T-helper 2 cell (primary cell): ENCODE measurements around the gene GDF15.
"Not testable (repeated sequence)": the region's sequence is repeated elsewhere in the genome, so short reads cannot be mapped to it uniquely, and the experiment has no call there.

Experiments used
- DNase-seq, 5 experiments: peaks; one replicate each; pipeline versions ENCODE4 v3.0.0 to v3.0.0-alpha.2; 2012 to 2022
- total RNA-seq, 2 donors: gene quantifications; one replicate each; lab custom pipeline; 2026; lab: John Stamatoyannopoulos, UW

GDF15 gene, protein sequence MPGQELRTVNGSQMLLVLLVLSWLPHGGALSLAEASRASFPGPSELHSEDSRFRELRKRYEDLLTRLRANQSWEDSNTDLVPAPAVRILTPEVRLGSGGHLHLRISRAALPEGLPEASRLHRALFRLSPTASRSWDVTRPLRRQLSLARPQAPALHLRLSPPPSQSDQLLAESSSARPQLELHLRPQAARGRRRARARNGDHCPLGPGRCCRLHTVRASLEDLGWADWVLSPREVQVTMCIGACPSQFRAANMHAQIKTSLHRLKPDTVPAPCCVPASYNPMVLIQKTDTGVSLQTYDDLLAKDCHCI
- 0 to 0.27 reads per million in 2 donors for total RNA-seq

DNA sequence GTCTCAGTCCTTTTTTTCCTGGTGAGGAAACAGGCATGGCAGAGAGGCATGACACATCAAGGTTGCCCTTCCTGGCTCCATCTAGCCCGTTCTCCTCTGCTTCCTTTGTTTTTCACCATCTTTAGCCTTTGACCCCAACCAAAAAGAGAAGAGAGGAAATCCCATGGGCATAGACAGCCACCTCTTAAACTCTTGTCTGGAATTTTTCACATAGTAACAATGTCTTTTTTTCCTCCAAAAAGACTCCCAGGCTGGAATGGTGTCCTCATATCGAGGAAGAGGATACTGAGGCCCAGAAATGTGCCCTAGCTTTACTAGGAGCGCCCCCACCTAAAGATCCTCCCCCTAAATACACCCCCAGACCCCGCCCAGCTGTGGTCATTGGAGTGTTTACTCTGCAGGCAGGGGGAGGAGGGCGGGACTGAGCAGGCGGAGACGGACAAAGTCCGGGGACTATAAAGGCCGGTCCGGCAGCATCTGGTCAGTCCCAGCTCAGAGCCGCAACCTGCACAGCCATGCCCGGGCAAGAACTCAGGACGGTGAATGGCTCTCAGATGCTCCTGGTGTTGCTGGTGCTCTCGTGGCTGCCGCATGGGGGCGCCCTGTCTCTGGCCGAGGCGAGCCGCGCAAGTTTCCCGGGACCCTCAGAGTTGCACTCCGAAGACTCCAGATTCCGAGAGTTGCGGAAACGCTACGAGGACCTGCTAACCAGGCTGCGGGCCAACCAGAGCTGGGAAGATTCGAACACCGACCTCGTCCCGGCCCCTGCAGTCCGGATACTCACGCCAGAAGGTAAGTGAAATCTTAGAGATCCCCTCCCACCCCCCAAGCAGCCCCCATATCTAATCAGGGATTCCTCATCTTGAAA, at the start of gene GDF15:
Gene GDF15 (plus strand): TSS at position 484 of the 868 bp plus-strand sequence. CDS start 32 bp downstream, at position 516.
- peak in 2 of 5 experiments; percentile 15 to 34 for DNase-seq

DNA sequence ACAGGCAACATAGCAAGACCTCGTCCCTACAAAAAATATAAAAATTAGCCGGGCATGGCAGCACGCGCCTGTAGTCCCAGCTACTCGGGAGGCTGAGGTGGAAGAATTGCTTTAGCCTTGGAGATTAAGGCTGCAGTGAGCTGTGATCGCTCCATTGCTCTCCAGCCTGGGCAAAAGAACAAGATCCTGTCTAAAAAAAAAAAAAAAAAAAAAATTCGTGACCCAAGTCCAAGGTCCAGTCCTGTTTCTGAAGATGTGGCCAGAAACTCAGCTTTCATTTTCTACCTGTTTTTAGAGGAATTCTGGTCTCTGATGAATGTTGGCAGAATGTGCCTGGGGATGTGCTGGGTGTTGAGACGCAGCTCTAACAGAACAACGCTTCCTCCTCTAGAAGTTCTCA, 47.4 kb upstream of the GDF15 start:
- no peak for DNase-seq

DNA sequence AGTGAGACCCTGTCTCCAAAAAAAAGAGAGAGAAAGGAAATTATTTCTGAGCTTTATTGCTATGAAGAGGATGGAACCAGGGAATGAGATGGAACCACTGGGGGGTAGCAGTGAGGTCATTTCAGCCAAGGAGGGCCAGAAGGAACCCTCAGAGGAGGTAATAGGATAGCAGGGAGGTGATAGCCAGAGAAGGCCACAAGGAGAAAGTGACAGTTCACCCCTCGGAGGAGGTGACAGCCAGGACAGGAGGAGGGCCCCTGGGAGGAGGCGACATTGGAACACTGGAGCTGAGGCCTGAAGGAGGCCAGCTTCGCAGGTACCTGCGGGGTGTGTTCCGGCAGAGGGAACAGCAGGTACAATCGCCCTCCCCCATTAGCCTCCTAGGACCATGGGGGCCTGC, 46.2 kb upstream of the GDF15 start:
- DNase-seq: no peak

DNA sequence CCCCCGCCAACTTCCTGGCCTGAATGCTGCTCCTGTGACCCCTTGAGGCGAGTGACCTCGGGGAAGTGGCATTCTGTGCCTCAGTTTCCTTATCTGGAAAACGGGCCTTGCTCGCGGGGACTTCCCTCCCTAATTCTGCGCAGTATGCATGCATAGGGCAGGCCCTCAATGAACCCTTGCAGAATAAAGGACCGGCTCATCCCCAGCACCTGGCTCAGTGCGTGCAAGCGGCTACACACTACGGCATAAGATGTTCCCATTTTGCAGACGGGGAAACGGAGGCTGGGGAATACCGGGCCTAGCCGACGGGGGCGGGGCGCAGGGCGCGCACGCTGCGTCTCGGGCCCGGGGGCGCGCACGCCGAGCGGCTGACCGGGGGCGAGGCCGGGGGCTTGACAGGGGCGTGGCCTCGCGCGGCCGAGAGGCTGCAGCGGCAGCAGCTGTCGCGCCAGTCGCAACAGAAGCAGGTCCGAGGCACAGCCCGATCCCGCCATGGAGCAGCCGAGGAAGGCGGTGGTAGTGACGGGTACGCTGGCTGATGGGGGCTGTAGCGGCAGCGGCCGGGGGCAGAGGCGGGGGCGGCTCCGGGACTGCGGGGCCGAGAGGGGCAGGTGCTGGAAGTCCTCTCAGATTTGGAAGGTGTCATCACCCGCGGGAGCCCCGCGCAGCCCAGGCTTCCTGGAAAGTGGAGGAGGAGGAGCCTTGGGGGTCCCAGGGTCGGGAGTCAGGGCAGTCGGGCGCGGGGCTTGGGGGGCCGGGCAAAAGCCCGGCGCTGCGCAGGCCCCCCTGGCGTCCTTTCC, 45.6 kb upstream of the GDF15 start, which contains the start of gene PGPEP1:
Gene PGPEP1 (plus strand): TSS at position 409 of the 800 bp plus-strand sequence. CDS start 84 bp downstream, at position 493.
- DNase-seq: peak; percentile 32 to 75 (median 41)

DNA sequence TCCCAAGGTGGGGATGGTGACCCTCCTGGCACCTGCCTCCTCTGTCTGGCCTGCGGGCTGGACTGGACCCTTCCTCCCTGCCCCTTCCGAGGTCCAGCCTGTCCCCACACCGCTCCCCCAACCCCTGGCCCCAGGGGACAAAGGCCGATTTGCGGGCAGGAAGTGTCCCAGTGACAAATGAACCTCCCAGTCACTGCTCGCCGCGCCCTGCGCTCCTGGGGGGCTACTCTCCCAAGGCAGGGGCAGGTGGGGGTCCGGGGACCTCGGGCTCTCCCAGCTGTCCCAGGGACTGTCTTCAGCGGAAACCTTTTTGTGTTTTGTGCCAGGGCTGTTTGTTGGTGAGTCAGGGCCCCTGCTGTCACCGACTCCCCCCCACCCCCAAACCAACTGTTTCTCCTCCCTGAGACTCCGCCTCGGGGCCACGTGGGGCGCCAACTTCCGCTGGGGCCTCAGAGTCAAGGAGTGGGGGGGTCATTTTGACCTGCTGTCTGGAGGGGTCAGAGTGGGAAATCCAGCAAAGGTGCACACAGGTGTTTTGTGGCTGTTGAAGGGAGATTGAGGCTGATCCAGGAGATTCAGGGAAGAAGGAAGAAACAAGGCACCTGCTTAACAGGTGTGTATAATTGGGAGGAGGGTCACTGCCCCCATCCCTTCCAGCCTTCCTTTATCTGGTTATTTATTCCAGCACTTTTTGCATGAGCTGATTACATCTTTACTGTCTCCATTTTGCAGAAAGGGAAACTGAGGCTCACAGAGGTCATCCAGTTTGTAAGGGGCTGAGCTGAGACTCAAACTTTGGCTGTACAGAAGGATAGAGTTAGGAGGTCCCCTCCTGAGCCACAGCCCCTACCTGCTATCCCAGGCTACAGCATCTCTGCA, 44.7 kb upstream of the GDF15 start:
- peak in 4 of 5 experiments; percentile 27 to 80 (median 41) for DNase-seq

DNA sequence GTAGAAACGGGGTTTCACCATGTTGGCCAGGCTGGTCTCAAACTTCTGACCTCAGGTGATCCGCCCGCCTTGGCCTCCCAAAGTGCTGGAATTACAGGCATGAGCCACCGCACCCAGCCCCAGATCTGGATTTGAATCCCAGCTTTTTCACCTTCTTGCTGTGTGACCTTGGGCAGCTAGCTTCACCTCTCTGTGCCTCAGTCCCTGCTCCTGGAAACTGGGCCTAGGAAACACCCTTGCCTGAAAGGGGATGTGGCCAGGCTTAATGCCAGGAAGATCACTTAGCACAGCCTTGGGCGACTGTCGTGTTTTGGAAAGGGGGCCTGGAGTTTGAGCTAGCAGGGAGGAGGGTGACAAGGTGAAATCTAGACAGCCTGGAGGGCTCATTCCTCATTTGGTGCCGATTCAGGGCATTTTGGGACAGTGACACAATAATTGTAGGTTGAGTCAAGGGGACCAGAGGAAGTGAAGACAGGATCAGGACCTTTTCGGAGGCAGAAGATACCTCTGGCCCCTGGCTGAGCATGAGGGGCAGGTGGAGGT, 43.8 kb upstream of the GDF15 start:
- DNase-seq: no peak

DNA sequence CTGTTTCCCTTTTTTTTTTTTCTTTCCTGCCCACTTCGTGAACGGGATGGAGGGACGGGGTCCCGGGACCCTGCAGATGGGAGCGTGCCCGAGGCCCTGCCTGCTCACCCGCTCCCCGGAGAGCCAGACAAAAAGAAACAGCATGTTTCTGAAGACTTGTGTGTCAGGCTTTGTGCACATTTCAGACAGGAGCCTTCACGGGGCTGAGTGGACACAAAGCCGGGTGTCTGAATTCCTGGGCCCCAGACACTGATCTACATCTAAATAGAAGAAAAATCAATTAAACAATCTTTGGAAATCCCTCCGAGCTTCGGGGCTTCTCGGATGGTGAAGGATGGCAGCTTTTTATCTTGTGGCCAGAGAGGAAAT, 41.4 kb upstream of the GDF15 start:
- no peak for DNase-seq

DNA sequence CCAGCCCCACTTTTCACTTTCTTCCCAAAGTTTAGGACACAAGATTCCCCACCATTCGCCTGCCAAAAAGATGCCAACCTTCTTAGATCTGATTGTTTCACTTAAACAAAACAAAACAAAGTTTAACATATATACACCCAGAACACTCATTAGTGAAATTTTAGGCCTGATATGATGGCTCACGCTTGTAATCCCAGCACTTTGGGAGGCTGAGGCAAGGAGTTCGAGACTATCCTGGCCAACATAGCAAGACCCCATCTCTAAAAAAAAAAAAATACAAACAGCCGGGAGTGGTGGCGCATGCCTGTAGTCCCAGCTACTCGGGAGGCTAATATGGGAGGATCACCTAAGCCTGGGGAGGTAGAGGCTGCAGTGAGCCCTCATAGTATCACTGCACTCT, 40.7 kb upstream of the GDF15 start:
- no peak for DNase-seq

DNA sequence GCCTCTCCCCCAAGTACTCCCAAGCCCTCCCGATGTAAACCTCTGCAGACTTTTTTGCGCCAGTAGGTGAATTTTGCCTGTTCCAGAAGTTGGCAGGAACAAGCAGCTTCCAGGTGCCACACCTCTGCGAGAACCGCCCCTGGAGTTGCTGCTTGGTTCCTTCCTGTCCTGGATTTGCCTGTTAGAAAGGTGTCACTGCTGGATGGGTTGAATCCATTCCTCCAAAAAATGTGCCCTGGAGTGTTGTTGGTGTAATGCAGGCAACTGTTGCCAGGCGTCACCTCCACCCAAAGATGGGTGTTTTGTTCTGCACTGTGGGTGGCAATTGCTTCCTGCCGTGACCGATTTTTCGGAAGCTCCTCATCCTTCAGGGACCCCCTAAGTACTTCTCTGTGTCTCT, 39.9 kb upstream of the GDF15 start:
- no peak for DNase-seq

DNA sequence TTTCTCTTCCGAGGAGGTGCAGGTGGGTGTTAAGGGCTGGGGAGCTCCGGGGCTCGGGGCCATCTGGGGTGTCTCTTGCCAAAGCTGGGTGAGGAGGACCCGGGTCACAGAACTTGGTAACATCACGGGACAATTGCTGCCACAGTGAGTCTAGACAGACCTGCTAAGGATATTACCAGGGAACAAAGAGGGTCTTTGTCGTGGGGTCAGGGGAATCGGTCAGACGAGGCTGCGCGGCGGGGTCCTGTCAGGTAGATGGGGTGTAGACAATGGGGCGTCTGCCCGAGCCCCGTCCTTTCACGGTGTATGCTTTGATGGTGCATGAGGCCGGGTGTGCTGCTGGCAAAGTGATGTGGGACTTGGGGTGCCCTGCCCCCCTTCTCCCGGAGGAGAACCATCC, 37.8 kb upstream of the GDF15 start:
- no peak for DNase-seq

DNA sequence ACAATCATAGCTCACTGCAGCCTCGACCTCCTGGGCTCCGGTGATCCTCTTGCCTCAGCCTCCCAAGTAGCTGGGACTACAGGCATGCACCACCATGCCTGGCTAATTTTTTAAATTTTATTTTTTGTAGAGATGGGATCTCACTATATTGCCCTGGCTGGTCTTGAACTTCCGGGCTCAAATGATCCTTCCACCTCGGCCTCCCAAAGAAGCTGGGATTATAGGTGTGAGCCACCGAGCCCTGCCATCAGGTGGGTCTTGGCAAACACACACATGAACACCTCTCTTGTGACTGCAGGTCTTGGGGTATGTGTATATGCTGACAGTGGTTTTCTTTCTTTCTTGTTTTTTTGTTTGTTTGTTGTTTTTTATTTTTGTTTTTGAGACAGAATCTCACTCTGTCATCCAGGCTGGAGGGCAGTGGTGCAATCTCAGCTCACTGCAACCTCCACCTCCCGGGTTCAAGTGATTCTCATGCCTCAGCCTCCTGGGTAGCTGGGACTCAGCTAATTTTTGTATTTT, 37.1 kb upstream of the GDF15 start:
- not testable (repeated sequence) for DNase-seq

DNA sequence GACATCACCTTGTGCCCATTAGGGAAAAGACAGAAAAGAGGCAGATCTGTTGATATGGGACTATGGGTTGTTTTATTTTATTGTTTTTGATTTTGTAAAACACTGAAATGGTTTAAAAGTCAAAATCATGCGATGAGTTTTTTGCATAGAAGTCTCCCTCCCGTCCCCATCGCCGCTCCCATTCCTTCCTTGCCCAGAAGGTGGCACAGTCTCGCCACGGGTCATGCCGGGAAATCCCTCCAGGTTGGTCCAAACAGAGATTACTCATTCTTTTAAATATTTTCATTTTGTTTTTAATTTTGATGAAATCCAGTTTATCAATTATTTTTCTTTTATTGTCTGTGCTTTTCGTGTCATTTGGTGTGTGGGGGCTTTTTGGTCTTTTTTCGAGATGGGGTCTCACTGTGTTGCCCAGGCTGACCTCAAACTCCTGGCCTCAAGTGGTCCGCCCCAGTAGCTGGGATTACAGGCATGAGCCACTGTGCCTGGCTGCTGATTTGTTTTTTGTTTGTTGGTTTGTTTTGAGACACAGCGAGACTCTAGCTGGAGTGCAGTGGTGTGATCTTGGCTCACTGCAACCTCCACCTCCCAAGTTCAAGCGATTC, 36.3 kb upstream of the GDF15 start:
- no peak for DNase-seq

DNA sequence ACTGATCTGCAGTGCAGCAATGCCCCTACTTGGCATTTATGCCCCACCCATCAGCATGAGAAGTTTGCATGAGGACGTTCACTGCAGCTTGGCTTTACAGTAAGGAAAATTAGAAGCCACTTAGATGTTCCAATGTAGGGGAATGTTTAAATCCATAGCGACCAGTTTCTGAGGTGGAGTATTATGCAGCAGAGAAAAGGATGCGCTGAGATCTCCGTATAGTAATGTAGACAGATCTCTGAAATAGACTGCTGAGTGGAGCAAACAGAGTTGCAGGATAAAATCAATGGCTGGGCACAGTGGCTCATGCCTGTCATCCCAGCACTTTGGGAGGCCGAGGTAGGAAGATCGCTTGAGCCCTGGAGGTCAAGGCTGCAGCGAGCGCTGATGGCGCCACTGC, 35.5 kb upstream of the GDF15 start:
- DNase-seq: no peak

DNA sequence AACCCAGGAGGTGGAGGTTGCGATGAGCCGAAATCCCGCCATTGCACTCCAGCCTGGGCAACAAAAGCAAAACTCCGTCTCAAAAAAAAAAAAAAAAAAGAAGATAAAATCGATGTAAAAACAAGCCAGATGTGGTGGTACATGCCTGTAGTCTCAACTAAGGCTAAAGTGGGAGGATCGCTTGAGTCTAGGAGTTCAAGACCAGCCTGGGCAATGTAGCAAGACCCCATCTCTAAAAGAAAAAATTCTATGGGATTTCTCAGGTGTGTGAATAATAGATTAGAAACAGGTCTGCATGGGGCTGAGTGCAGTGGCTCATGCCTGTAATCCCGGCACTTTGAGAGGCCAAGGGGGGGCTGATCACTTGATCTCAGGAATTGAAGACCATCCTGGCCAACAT, 34.4 kb upstream of the GDF15 start:
- no peak for DNase-seq

DNA sequence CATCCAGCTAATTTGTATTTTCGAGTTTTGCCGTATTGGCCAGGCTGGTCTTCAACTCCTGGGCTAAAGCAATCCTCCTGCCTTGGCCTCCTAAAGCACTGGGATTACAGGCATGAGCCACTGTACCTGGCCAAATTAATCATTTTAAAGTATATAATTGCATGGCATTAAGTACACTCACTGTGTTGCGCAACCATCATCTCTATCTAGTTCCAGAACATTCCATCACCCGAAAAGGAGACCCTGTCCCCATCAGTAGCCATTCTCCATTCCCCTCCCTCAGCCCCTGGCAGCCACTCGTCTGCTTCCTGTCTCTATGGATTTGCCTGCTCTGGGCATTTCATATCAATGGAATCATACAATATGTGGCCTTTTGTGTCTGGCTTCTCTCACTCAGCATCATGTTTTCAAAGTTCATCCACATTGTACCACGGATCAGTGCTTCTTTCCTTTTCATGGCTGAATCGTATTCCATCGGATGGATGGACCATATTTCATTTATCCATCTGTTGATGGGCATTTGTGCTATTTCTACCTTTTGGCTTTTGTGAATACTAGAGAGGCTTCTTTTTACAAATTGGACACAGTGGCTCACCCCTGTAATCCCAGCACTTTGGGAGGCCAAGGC, 32.5 kb upstream of the GDF15 start:
- DNase-seq: no peak

DNA sequence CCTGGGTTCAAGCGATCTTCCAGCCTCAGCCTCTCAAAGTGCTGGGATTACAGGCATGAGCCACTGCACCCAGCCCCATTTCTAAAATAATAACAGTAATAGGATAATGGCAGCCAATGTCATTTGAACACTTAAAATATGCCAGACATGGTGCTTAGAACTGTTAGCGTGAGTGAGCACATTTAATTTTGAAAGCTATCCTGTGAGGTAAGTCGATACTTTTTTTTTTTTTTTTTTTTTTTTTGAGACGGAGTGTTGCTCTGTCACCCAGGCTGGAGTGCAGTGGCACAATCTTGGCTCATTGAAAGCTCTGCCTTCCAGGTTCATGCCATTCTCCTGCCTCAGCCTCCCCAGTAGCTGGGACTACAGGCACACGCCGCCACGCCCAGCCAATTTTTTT, 31.2 kb upstream of the GDF15 start:
- not testable (repeated sequence) for DNase-seq

DNA sequence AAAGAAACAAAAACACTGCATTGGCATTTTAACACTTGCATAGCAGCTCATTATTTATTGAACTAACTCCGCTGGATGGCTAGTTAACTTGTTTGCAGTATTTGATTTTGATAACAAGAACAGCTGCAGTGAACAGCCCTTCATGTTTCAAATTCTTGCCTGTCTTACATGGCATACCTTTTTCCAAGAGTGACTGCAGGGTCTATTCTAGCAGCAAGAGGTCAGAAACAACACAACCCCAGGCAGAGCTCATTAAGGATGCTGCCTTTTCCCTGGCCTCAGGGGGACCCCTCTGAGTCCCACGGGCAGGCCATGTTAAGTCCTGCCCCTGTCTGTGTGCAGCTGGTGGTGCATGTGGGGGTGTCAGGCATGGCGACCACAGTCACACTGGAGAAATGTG, 28.9 kb upstream of the GDF15 start:
- no peak for DNase-seq

DNA sequence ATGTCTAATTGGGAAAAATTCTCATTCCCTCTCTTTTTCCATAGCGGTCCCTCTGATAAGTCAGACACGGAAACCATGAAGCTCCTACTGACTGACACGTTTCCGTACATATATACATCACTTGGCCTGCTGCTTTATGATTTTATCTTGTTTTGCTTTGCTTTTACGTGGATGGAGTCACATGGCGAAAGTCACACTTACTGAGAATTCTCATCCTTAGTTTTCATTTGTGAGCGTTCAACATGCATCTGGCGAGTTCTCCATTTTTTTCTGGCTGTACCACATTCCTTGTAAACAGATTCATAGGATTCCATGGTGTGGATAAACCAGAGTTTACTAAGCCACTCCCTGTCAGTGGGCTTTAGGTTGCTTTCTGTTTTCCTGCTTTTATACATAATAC, 24.3 kb upstream of the GDF15 start:
- no peak for DNase-seq

DNA sequence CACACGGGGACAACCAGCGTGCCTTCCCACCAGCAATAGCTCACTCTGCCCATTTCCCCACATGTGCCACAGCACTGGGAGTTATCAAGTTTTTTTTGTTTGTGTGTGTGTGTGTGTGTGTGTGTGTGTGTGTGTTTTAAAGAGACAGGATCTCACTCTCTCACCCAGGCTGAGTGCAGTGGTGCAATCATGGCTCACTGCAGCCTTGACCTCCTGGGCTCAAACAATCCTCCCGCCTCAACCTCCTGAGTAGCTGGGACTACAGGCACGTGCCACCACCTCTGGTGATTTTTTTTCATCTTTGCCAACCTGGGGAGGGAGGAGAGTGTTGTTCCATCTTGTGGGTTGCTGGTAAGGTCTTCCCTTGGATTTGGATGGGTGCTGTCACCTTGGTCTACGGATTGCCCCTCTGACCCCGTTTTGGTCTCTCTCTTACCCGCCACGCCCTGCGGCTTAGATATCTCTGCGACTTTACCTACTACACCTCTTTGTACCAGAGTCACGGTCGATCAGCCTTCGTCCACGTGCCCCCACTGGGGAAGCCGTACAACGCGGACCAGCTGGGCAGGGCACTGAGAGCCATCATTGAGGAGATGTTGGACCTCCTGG, 22.9 kb upstream of the GDF15 start:
- DNase-seq: no peak

DNA sequence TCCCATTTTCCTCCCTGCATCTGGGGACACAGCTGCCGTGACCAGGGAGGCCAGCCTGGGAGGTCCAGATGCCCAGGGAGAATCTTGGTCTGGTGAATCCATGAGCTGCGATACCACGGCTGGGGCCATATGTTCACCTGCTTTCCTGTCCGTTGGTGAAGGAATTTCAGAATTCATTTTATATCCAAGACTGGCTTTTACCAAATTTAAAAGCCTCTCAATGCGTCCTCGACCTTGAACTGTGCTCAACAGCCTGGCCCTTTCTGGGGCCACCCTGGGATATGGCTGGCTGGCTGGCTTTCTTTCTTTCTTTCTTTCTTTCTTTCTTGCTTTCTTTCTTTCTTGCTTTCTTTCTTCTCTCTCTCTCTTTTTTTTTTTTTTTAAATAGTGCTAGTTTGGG, 22.2 kb upstream of the GDF15 start:
- no peak for DNase-seq
